Adrenal gland (tissue), 12 donors: ENCODE data around the gene YY1. TPM values are rescaled to one million over a fixed set of nuclear protein-coding genes. Genes with fewer than 3 reads are reported as not detected.
"Not testable (repeated sequence)": the region's sequence is repeated elsewhere in the genome, so short reads cannot be mapped to it uniquely, and the experiment has no call there.

Source experiments
- DNase-seq, 7 donors: peaks; one replicate each; pipeline ENCODE4 v3.0.0-alpha.2; 2019 to 2020
- H3K27ac ChIP-seq, 5 donors: fragments of 200-600 bp; sonication (generic) in 4 of 5; 1 replicate in 3 of 5; 2 replicates in 2 of 5; pipeline versions ENCODE4 v1.5.1 to v1.8.0; 2016 to 2020; ENCODE audit warnings: mild to moderate bottlenecking in 1 of 5
- H3K27me3 ChIP-seq: fragments of 200-600 bp; 2 replicates; pipeline ENCODE4 v1.8.0; 2021
- H3K36me3 ChIP-seq, 2 donors: fragments of 200-600 bp; replicated peaks in 1 of 2; 1 replicate in 1 of 2; 2 replicates in 1 of 2; pipeline versions ENCODE4 v1.5.1 to v1.8.0; 2018 to 2022
- H3K4me1 ChIP-seq, 2 donors: fragments of 200-600 bp; replicated peaks in 1 of 2; 1 replicate in 1 of 2; 2 replicates in 1 of 2; pipeline versions ENCODE4 v1.5.1 to v1.8.0; 2018 to 2021
- H3K4me3 ChIP-seq, 4 donors: fragments of 200-600 bp; sonication (generic) in 3 of 4; one replicate each; pipeline ENCODE4 v1.5.1; 2016 to 2018
- H3K9me3 ChIP-seq, 3 donors: fragments of 200-600 bp; sonication (generic) in 1 of 3; replicated peaks in 1 of 3; 1 replicate in 2 of 3; 2 replicates in 1 of 3; pipeline versions ENCODE4 v1.5.1 to v1.8.0; 2016 to 2021
- CTCF ChIP-seq, 6 experiments: fragments of 450-650 bp in 4 of 6; fragments of 200-600 bp in 2 of 6; sonication (generic) in 1 of 6; IDR thresholded peaks; 1 replicate in 5 of 6; 2 replicates in 1 of 6; pipeline versions ENCODE4 v1.5.1 to v1.8.0; 2016 to 2021; ENCODE audit warnings: antibody characterized with exemption in 6 of 6, mild to moderate bottlenecking in 2 of 6, moderate library complexity in 1 of 6
- POLR2A ChIP-seq, 2 donors: fragments of 450-650 bp; IDR thresholded peaks; one replicate each; pipeline ENCODE4 v1.6.1; 2017; ENCODE audit warnings: antibody characterized with exemption in 2 of 2, mild to moderate bottlenecking in 2 of 2, moderate library complexity in 1 of 2
- WGBS, 4 donors: extraction: QIAGEN DNeasy Blood & Tissue Kit in 2 of 4; methylation state at CpG; one replicate each; pipeline versions ENCODE4 v1.1.5 to v1.1.7; 2013 to 2017; 5-methylcytosine and 5-hydroxymethylcytosine counted together
- intact Hi-C, 2 donors: fragments of 100-400 bp; cut with DNase I; formaldehyde crosslinking; loops; one replicate each; pipeline versions ENCODE4 v1.14.1 to v1.15.0; 2022 to 2023
- polyA plus RNA-seq, 3 donors: library from polyadenylated mRNA; stranded (reverse); fragments of 200-250 nt in 2 of 3; fragments of 350-450 nt in 1 of 3; fragmentation: Illumina TruSeq in 1 of 3; extraction: RNeasy Lipid Tissue Mini Kit (QIAGEN cat#74804) in 1 of 3; gene quantifications; one replicate each; pipeline ENCODE4 v1.2.3, GENCODE V29; 2013 to 2014
- total RNA-seq, 9 donors: library from RNA; depleted of rRNA in 4 of 9; stranded (reverse); fragments of >200 nt in 4 of 9; fragments of 120-200 nt in 1 of 9; fragmentation: NEBNext Ultra II Directional in 1 of 9; extraction: Animal tissue kit (Norgen Biotek cat#: 25700) in 1 of 9; gene quantifications; one replicate each; pipeline versions ENCODE4 v1.1.0 to v1.2.4, GENCODE V29; 2013 to 2023
- donor health status: healthy with polysubstance abuse.
- donor health status: Bipolar disorder and iron deficiency.
- donor health status: DM: yes; HTN: yes; CAD: no.
- donor health status: DM: no; HTN: no; CAD: no.
- donor health status: DM: no; HTN: no; CAD: no.
- donor health status: DM: yes; HTN: yes; CAD: no.

The YY1 gene
- total and polyA plus RNA-seq, 12 donors: 20.1 to 79.7 (median 52.4) TPM

GRCh38 chr14:100306101-100306997 is 67.4 kb downstream of the YY1 start, which contains the start of gene SLC25A29:
TSS of gene SLC25A29 (minus strand) at chr14:100306444. CDS start at chr14:100306232, 212 bp downstream.
- no peak for TF ChIP-seq CTCF (IDR thresholded peaks at IDR 0.05)
- TF ChIP-seq POLR2A (IDR thresholded peaks at IDR 0.05): peak; percentile 47 to 92
- peak within 1 kb of the TSS; percentile 65 to 92 (median 90) for H3K27ac ChIP-seq
- peak within 1 kb of the TSS; percentile 40 to 91 (median 82) for H3K4me3 ChIP-seq
- peaks cover 26 to 37% of the 10 kb centered on the region in 2 donors for H3K4me1 ChIP-seq
- intact Hi-C loops: loop anchor here in 1 of 2 donors (10.0 kb wide), 1 partner anchor 68 kb away; the partner anchor contains the start of gene WDR25
- H3K36me3 ChIP-seq: no peaks in the 10 kb centered on the region
- 0 to 1% methylated on average over 123 to 130 of the region's 131 CpGs; no CpG with 5 or more reads in 2 of the 4 donors for WGBS, 4 donors
- H3K9me3 ChIP-seq: no peaks in the 10 kb centered on the region
- DNase-seq: peak; percentile 84 to 94 (median 89)
- no peaks in the 10 kb centered on the region for H3K27me3 ChIP-seq

GRCh38 chr14:100306998-100307765 is 68.2 kb downstream of the YY1 start:
- peak in 5 of 7 donors; percentile 37 to 67 (median 60) for DNase-seq
- TF ChIP-seq CTCF (IDR thresholded peaks at IDR 0.05) (no peak), POLR2A (IDR thresholded peaks at IDR 0.05) (peak in 1 of 2 donors; percentile 7)
- peaks cover 26 to 35% of the 10 kb centered on the region in 2 donors for H3K4me1 ChIP-seq
- intact Hi-C loops: loop anchor here in 1 of 2 donors (10.0 kb wide), 1 partner anchor 68 kb away; the partner anchor contains the start of gene WDR25
- 2 to 20% (median 9%) methylated on average over 11 to 49 of the region's 49 CpGs for WGBS, 4 donors
- H3K27me3 ChIP-seq: no peaks in the 10 kb centered on the region
- H3K9me3 ChIP-seq: no peaks in the 10 kb centered on the region
- peak overlapping the region; percentile 40 to 89 (median 58) for H3K4me3 ChIP-seq
- H3K36me3 ChIP-seq: no peaks in the 10 kb centered on the region
- H3K27ac ChIP-seq: peak overlapping the region; percentile 30 to 92 (median 90)

- peaks cover 22 to 28% of the 10 kb centered on the region in 2 donors for H3K4me1 ChIP-seq
- intact Hi-C loops: loop anchor here in 1 of 2 donors (10.0 kb wide), 1 partner anchor 67 kb away; the partner anchor contains the start of gene WDR25
- no peaks in the 10 kb centered on the region for H3K36me3 ChIP-seq
- H3K4me3 ChIP-seq: peak overlapping the region in 1 of 4 donors; percentile 76
- no peaks in the 10 kb centered on the region for H3K9me3 ChIP-seq
- 78 to 86% (median 85%) methylated on average over 5 of the region's 5 CpGs for whole genome bisulfite sequencing, 4 donors
- no peak for DNase-seq
- no peak for TF ChIP-seq POLR2A (IDR thresholded peaks at IDR 0.05)
- TF ChIP-seq CTCF (IDR thresholded peaks at IDR 0.05): no peak
- H3K27me3 ChIP-seq: no peaks in the 10 kb centered on the region
- H3K27ac ChIP-seq: peak overlapping the region in 3 of 5 donors; percentile 90 to 92 (median 92)
These were observed 69.0 kb downstream of the YY1 start for GRCh38 chr14:100307766-100308426.

- WGBS, 4 donors: 68 to 83% (median 71%) methylated on average over 6 of the region's 6 CpGs
- intact Hi-C loops: loop anchor here in 1 of 2 donors (10.0 kb wide), 1 partner anchor 66 kb away; the partner anchor contains the start of gene WDR25
- Histone ChIP-seq H3K27ac (peak overlapping the region in 3 of 5 donors; percentile 29 to 92 (median 49)), H3K4me1 (peaks cover 22 to 23% of the 10 kb centered on the region in 2 donors)
- H3K9me3 ChIP-seq, H3K4me3 ChIP-seq, H3K36me3 ChIP-seq, H3K27me3 ChIP-seq, DNase-seq: not testable (repeated sequence)
These were observed 69.5 kb downstream of the YY1 start for GRCh38 chr14:100308427-100308792.
